Adrenal gland (tissue), 5 donors: ENCODE data around the gene INTS3.

Source experiments
- POLR2A ChIP-seq, 2 donors: fragments of 450-650 bp; IDR thresholded peaks; one replicate each; pipeline ENCODE4 v1.6.1; 2017; ENCODE audit warnings: antibody characterized with exemption in 2 of 2, mild to moderate bottlenecking in 2 of 2, moderate library complexity in 1 of 2
- TF ChIP-seq, protein P1 (sequence below), 6 experiments: fragments of 450-650 bp in 4 of 6; fragments of 200-600 bp in 2 of 6; sonication (generic) in 1 of 6; IDR thresholded peaks; 1 replicate in 5 of 6; 2 replicates in 1 of 6; pipeline versions ENCODE4 v1.5.1 to v1.8.0; 2016 to 2021; ENCODE audit warnings: antibody characterized with exemption in 6 of 6, mild to moderate bottlenecking in 2 of 6, moderate library complexity in 1 of 6
- donor health status: DM: no; HTN: no; CAD: no.

DNA sequence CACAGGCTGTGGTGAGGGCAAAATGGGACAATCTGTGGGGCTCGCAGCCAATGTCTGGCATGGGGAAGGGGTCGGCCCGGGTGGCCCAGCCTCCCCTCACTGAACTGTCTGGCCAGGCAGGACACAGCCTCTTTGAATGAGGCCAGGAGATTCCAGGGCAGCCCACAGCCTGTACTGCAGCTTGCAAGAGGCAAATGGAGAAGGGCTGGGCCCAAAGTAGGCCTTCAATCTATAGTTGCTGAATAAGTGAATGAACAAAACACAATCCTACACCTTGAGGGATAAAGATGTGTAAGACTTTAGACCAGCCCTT lies 70.6 kb downstream of the INTS3 start:
- no peak for TF ChIP-seq POLR2A (IDR thresholded peaks at IDR 0.05)
- TF ChIP-seq, protein P1, sequence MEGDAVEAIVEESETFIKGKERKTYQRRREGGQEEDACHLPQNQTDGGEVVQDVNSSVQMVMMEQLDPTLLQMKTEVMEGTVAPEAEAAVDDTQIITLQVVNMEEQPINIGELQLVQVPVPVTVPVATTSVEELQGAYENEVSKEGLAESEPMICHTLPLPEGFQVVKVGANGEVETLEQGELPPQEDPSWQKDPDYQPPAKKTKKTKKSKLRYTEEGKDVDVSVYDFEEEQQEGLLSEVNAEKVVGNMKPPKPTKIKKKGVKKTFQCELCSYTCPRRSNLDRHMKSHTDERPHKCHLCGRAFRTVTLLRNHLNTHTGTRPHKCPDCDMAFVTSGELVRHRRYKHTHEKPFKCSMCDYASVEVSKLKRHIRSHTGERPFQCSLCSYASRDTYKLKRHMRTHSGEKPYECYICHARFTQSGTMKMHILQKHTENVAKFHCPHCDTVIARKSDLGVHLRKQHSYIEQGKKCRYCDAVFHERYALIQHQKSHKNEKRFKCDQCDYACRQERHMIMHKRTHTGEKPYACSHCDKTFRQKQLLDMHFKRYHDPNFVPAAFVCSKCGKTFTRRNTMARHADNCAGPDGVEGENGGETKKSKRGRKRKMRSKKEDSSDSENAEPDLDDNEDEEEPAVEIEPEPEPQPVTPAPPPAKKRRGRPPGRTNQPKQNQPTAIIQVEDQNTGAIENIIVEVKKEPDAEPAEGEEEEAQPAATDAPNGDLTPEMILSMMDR (IDR thresholded peaks at IDR 0.05), result no peak
